ENCODE measurements around the gene SERPINA1.
"Not testable (repeated sequence)": the region's sequence is repeated elsewhere in the genome, so short reads cannot be mapped to it uniquely, and the experiment has no call there.

SERPINA1 gene

DNA sequence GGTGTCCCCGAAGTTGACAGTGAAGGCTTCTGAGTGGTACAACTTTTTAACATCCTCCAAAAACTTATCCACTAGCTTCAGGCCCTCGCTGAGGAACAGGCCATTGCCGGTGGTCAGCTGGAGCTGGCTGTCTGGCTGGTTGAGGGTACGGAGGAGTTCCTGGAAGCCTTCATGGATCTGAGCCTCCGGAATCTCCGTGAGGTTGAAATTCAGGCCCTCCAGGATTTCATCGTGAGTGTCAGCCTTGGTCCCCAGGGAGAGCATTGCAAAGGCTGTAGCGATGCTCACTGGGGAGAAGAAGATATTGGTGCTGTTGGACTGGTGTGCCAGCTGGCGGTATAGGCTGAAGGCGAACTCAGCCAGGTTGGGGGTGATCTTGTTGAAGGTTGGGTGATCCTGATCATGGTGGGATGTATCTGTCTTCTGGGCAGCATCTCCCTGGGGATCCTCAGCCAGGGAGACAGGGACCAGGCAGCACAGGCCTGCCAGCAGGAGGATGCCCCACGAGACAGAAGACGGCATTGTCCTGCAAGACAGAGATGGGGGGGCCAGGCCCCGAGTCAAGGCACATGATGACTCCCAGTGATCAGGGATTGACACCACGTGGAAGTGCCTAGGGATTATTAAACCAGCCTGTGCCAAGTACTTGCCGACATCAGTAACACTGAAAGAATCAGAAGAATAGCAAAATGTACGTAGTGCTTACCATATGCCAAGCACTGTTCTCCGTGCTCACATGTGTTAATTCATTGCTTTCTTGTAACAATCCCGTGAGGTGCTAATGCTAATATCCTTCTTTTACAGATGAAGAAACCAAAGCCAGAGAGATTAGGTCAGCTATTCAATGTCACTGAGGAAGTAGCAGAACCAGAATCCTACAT is 5.4 kb downstream of the SERPINA1 start:
- no peak for DNase-seq

DNA sequence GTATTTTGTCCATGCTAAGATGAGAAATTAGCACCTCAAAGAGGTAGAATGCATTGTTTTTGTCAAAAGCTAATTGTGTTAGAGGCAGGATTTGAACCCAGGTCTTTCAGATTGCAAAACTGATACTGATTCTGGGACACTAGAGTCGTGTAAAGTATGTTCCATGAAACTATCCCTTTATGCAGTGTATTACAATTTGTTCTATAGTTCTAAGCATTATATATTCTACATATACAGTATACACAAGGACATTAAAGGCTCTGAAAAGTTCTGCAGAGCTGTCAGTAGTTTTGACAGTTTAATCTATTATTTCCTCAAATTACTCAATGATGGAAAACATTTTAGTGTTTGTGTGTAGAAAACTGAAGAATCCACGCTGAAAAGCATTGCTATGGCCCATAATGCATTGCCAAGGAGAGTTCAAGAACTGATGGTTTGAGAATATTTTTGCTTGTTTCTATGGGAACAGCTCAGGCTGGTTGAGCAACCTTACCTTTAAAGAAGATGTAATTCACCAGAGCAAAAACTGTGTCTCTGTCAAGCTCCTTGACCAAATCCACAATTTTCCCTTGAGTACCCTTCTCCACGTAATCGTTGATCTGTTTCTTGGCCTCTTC is 6.2 kb downstream of the SERPINA1 start:
- DNase-seq: no peak

DNA sequence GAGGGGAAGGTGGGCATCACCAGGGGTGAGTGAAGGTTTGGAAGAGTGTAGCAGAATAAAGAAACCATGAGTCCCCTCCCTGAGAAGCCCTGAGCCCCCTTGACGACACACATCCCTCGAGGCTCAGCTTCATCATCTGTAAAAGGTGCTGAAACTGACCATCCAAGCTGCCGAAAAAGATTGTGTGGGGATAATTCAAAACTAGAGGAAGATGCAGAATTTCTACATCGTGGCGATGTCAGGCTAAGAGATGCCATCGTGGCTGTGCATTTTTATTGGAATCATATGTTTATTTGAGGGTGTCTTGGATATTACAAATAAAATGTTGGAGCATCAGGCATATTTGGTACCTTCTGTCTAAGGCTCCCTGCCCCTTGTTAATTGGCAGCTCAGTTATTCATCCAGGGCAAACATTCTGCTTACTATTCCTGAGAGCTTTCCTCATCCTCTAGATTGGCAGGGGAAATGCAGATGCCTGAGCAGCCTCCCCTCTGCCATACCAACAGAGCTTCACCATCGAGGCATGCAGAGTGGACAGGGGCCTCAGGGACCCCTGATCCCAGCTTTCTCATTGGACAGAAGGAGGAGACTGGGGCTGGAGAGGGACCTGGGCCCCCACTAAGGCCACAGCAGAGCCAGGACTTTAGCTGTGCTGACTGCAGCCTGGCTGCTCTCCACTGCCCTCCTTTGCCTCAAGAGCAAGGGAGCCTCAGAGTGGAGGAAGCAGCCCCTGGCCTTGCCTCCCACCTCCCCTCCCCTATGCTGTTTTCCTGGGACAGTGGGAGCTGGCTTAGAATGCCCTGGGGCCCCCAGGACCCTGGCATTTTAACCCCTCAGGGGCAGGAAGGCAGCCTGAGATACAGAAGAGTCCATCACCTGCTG is 7.0 kb downstream of the SERPINA1 start:
- no peak for DNase-seq

GRCh38 chr14:94380225-94381148 is 7.9 kb downstream of the SERPINA1 start:
- no peak for DNase-seq

- no peak for DNase-seq
These were observed 8.8 kb downstream of the SERPINA1 start for GRCh38 chr14:94379291-94380224.

DNA sequence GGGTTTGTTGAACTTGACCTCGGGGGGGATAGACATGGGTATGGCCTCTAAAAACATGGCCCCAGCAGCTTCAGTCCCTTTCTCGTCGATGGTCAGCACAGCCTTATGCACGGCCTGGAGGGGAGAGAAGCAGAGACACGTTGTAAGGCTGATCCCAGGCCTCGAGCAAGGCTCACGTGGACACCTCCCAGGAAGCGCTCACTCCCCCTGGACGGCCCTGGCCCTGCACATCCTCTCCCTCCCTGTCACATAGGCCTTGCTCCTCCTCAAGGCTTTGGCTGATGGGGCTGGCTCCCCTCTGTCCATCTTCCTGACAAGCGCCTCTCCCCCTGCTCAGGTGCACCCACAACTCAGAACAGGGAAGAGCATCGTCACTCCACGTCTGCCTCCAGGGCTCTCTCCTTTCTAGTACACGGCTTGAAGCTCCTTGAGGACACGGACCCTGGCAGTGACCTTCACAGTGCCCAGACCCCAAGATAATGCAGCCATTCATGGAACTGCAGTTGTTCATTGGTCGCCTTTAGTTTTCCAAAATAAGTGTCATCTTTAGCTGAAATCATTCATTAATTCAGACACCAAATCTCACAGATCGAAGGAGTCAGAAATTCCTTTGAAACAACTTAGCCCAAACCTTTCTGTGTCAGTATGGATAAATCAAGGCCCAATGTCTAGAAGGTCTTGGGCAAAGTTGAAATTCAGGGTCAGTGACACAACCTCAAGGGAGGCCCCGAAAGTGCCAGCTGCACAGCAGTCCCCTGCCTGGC is 9.7 kb downstream of the SERPINA1 start:
- no peak for DNase-seq

DNA sequence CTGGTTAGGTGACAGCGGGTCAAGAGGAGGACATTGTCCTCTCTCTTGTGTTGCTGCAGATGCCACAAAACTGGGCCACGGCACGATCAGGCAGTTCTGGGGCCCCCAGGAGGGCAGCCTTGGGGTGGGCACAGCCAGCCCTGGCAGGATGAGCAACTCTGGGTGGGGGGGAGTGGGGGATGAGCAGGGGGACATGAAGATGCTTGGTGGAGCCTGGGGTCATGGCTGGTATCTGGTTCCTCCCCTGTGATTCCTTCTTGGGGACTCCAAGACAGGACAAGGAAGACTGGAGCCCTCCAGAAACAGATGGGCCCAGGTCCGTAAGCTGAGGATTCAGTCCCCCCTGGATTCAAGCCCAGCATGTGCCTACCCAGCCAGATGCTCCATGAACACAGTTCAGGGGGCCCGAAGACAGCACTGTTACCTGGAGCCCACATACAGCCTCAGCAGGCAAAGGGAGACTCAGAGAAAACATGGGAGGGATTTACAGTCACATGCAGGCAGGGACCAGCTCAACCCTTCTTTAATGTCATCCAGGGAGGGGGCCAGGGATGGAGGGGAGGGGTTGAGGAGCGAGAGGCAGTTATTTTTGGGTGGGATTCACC is 10.4 kb downstream of the SERPINA1 start:
- DNase-seq: no peak

- no peak for DNase-seq
These were observed 11.2 kb downstream of the SERPINA1 start for GRCh38 chr14:94376976-94377865.

DNA sequence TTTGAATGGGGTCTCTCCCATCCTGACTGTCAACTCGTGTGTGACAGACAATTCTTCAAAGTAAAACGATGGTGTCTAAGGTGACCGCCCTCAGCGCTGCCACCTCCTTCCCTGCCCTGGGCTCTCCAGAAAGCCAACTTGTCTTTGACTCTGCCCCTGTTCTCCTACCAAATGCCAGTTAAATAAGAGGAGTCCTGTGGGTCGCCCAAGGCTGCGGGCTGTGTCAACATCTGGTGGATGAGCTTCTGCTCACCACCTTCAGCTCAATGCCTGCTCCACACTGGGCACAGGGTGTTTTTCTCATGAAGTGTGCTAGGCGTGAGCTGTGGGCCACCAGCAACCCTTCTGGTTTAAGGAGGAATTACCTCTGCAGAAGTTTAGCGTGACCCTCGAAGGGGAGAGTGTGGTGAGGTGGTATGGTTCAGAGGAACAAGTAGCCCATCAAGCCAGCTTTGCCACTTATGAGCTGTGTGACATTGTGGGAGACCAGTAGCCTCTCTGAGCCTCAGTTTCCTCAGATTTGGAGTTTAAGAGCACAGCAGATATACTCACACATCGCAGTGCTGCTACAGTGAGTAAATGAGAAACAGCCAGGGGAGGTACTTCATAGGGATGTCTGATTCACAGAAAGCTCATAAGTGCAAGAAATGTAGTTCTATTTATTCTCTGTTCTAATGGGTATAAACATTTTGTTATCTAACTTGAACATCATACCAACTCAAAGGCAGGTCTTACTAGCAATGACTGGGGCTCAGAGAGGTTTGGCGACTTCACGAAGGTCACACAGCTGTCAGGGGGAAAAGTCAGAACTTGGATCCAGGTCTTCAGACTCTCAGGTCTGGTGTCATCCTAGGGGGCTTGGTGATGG is 12.1 kb downstream of the SERPINA1 start:
- no peak for DNase-seq

DNA sequence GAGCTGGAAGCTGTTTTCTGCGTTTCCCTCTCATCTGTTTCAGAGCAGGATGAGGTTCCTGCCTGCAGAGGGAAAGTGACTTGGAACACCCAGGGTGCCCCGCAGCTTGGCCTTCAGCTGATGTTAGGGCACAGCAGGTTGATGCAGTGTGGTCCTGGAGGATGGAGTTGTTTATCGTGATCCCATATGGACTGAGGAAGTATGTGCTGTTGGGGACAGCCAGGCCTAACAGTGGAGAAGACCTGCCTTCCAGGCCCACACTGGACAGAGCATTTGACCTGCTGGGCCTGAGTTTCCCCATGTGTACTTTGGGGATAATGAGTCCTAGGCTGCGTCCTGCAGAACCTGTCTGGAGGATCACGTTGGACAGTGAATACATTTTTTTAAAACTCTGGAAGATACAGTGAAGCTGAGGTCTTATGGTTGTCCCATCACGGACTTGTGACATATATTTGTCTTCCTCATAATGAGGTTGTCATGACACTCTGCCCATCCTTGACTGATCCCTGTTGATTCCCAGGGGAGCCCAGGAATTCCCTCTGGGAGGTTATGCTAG is 12.8 kb downstream of the SERPINA1 start:
- DNase-seq: no peak

DNA sequence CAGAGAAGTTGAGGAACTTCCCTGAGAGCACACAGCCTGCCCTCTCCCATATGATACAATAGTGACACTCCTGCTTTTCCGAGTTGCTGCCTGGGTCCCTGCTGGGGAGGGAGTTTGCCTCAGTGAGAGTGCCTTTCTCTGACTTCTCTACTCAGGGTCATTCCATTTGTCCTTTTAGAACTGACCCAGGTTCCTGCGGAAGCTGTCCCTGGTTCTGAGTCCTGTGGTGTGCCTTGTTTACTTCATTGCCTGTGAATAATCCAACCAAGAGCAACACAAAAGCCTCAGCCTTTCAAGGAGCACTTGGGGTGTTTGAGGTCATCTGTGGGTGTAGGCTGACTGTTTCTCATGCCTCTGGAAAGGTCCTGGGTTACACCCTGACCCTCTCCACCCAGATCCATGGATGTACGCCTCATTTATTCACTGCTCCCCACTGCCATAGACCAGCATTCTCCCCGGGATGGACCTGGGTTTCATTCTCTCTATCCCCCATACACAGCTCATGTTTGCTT is 13.6 kb downstream of the SERPINA1 start:
- DNase-seq: no peak

- DNase-seq: no peak
These were observed 14.3 kb downstream of the SERPINA1 start for GRCh38 chr14:94374116-94374515.

DNA sequence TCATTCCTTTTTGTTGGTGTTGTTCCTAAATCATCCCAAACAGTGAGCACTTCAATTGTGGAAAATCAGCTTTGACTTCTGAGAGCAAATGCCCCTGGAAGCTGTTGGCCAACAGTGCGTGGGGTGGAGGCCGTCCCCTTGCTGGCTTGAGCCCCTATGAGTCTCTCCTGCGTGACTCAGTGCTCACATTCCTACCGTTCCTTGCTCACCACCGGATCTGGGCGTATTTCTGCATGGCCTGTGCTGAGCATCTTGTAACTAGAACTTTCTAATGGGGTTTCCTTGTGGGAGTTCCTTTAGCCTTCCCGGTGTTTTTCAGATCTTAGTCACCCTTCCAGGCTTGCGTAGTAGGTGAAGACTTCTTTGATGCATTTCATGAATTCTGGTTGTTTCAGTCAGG is 14.7 kb downstream of the SERPINA1 start:
- no peak for DNase-seq

DNA sequence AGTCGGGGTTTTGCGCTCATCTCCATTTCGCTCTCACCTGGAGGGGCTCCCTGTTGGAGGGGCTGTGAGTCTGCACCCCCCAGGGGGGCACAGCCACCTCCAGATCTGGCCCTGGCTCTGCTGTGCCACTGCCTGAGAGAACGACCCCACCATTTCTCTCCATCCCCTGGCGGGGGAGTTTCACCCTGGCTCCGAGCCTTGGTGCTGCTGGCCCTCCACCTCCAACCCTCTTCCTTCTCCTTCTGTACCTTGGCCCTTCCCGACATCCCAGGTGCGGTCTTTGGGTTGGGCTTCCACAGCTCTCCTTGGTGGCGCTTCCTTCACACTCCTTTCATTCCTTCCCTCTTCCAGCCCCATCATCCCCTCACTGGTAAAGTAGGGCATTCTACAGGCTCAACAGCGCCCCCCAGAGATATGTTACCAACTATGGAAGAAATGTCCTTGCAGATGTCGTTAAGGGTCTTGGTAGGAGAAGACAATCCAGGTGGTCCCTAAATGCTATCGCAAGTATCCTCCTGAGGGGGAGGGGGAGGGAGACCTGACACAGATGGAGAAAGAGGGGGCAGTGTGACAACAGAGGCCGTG is 16.3 kb downstream of the SERPINA1 start:
- no peak for DNase-seq

DNA sequence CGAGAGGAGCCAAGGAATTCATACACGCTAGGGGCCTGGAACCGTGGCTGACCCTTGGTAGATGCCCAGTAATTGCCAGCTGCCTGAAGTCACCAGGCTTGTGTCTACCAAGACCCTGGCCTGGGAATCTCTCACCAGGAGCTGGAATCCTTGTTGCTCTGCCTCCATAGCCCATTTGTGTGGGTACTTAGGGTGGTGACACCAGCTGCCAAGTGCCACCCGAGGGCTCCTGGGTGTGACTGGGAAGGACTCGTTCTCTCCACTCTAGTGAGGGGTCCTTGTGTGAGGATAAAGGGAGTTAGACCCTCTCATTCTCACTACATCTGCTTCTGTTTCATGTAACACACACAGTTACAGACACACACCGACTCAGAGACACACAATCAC is 17.9 kb downstream of the SERPINA1 start:
- DNase-seq: no peak

DNA sequence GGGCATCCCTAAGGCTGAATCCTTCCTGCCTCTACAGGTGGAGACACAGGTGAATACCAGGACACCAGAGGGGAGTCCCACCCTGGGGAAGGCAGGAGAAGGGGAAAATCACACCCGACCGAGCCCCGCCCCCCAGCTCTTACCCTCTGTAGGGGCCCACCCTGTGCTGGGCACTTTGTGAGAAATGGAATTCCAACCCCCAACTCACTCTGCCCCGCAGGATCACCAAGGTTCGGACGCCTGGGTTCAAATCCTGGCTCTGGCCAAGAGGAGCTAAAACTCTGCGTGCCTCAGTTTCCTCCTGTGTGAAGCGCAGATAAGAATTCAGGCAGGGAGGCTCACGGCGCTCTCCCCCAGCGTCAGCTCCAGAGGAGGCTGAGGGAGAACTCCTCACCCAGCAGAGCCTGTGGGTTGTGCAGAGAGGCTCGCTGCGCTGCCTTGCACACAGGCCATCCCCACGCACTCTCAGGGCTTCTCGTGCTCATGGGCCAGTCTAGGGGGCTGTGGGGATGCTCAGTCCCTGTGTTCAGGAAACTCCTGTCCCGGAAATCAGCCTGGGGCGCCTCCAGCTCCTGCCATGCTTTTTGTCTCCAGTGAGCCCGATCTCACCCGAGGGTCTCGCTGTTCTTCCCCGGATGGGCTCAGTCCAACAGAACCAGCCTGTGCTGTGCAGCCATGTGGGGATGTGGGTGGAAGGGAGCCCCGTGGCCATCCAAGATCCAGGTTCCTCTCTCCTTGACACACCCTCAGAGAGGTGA is 18.5 kb downstream of the SERPINA1 start:
- DNase-seq: not testable (repeated sequence)
